ENCODE data around the gene AANAT. TPM values are rescaled to one million over a fixed set of nuclear protein-coding genes. Genes with fewer than 3 reads are reported as not detected.

The AANAT gene
- total and polyA plus RNA-seq, 4 experiments from 2014 or later: not detected

GRCh38 chr17:76435751-76436150 lies 31.7 kb upstream of the AANAT start:
- H3K4me3 Mint-ChIP-seq: no peak overlapping the region
- H3K27me3 Mint-ChIP-seq: no peaks in the 10 kb centered on the region
- Histone ChIP-seq H3K27me3 (ENCODE audit: insufficient read depth, low read length) (no peaks in the 10 kb centered on the region), H3K27ac (ENCODE audit: low read depth, low read length) (no peak overlapping the region), H3K4me3 (ENCODE audit: low read length in 2 of 2) (no peak overlapping the region), H3K36me3 (ENCODE audit: insufficient read depth, low read length) (no peaks in the 10 kb centered on the region), H3K9me3 (ENCODE audit: control insufficient read depth in 1 of 2, low read length in 2 of 2) (no peaks in the 10 kb centered on the region), H3K4me1 (ENCODE audit: insufficient read depth, low read length) (peaks cover 2% of the 10 kb centered on the region)
- POLR2A ChIA-PET (ENCODE audit: partially characterized antibody): no interaction called here
- intact Hi-C loops (cut with micrococcal nuclease): no loop called here
- peaks cover 7 to 13% of the 10 kb centered on the region in 2 donors for H3K36me3 Mint-ChIP-seq
- DNase-seq: no peak
- CTCF ChIA-PET (ENCODE audit: partially characterized antibody): interaction anchor here (0.6 to 1.5 kb wide), 4 partner anchors 20 to 136 kb away, joined by 3 to 5 read pairs (median 3); no protein-coding TSS in a partner anchor
- peaks cover 16 to 40% (median 25%) of the 10 kb centered on the region in 4 donors for H3K4me1 Mint-ChIP-seq
- H3K27ac Mint-ChIP-seq: no peak overlapping the region
- H3K9me3 Mint-ChIP-seq: no peaks in the 10 kb centered on the region

DNA sequence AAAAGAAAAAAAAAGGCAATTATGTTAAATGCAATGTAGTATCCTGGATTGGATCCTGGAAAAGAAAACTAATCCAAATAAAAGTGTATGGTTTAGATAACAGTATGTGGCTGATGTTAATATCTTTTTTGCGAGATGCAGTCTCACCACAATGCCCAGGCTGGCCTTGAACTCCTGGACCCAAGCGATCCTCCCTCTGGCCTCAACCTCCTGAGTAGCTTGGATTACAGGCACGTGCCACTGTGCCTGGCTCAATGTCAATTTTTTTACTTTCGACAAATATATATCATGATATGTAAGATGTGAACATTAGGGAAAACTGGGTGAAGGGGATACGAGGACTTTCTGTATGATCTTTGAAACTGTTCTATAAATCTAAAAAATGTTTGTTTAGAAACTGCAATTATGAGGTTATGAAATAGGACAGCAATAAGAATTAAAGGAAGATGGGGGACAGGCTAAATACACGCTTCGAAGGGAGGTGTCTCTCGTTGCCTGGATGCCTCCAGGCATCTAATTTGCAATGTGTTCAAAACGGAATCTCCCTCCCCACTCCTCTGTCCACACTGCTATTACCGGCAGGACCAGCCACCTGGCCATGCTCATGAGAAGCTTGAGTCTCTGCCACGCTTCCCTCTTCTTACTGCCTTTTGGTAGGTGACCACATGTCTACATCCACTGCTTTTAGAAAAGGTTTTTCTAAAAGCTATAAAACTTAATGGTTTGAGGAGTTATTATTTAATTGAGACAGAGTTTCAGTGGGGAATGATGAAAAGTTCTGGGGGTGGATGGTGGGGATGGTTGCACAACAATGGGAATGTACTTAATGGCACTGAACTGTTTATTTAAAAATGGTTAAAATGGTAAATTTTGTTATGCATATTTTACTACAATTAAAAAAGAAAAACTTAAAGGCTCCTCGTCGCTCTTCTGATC lies 29.7 kb upstream of the AANAT start:
- no peak overlapping the region for H3K27ac Mint-ChIP-seq
- intact Hi-C loops (cut with micrococcal nuclease): no loop called here
- H3K27ac ChIP-seq (ENCODE audit: low read depth, low read length): no peak overlapping the region
- H3K4me1 Mint-ChIP-seq: peaks cover 20 to 51% (median 39%) of the 10 kb centered on the region in 4 donors
- POLR2A ChIA-PET (ENCODE audit: partially characterized antibody): interaction anchor here (1.1 kb wide), 1 partner anchor 53 kb away, joined by 3 read pairs; the partner anchor contains the start of gene SPHK1
- H3K9me3 Mint-ChIP-seq: no peaks in the 10 kb centered on the region
- H3K4me3 Mint-ChIP-seq: no peak overlapping the region
- CTCF ChIA-PET (ENCODE audit: partially characterized antibody): interaction anchor here (1.0 to 1.1 kb wide), 2 partner anchors 10 to 134 kb away, joined by 3 to 4 read pairs; no protein-coding TSS in a partner anchor
- DNase-seq: no peak
- no peaks in the 10 kb centered on the region for H3K27me3 ChIP-seq (ENCODE audit: insufficient read depth, low read length)
- H3K9me3 ChIP-seq (ENCODE audit: control insufficient read depth in 1 of 2, low read length in 2 of 2): no peaks in the 10 kb centered on the region
- peaks cover 10% of the 10 kb centered on the region for H3K4me1 ChIP-seq (ENCODE audit: insufficient read depth, low read length)
- H3K36me3 ChIP-seq (ENCODE audit: insufficient read depth, low read length): no peaks in the 10 kb centered on the region
- no peak overlapping the region for H3K4me3 ChIP-seq (ENCODE audit: low read length in 2 of 2)
- no peaks in the 10 kb centered on the region for H3K27me3 Mint-ChIP-seq
- peaks cover 7 to 13% of the 10 kb centered on the region in 2 donors for H3K36me3 Mint-ChIP-seq

- H3K27me3 Mint-ChIP-seq: no peaks in the 10 kb centered on the region
- Histone ChIP-seq H3K9me3 (ENCODE audit: control insufficient read depth in 1 of 2, low read length in 2 of 2) (no peaks in the 10 kb centered on the region), H3K27ac (ENCODE audit: low read depth, low read length) (no peak overlapping the region), H3K4me3 (ENCODE audit: low read length in 2 of 2) (no peak overlapping the region), H3K27me3 (ENCODE audit: insufficient read depth, low read length) (no peaks in the 10 kb centered on the region), H3K4me1 (ENCODE audit: insufficient read depth, low read length) (peaks cover 12% of the 10 kb centered on the region), H3K36me3 (ENCODE audit: insufficient read depth, low read length) (no peaks in the 10 kb centered on the region)
- no peaks in the 10 kb centered on the region for H3K9me3 Mint-ChIP-seq
- peak overlapping the region in 3 of 7 donors; percentile 1 to 62 (median 43) for H3K27ac Mint-ChIP-seq
- H3K4me1 Mint-ChIP-seq: peaks cover 22 to 56% (median 44%) of the 10 kb centered on the region in 4 donors
- DNase-seq: no peak
- peaks cover 10 to 11% of the 10 kb centered on the region in 2 donors for H3K36me3 Mint-ChIP-seq
- intact Hi-C loops (cut with micrococcal nuclease): no loop called here
- ChIA-PET CTCF (ENCODE audit: partially characterized antibody) (no interaction called here), POLR2A (ENCODE audit: partially characterized antibody) (interaction anchor here (1.1 kb wide), 1 partner anchor 54 kb away, joined by 3 read pairs; the partner anchor contains the start of gene SPHK1)
- no peak overlapping the region for H3K4me3 Mint-ChIP-seq
Measured at GRCh38 chr17:76438906-76439305, 28.5 kb upstream of the AANAT start.

- H3K36me3 ChIP-seq (ENCODE audit: insufficient read depth, low read length): no peaks in the 10 kb centered on the region
- no peak overlapping the region for H3K27ac ChIP-seq (ENCODE audit: low read depth, low read length)
- no peaks in the 10 kb centered on the region for H3K27me3 ChIP-seq (ENCODE audit: insufficient read depth, low read length)
- peaks cover 4 to 9% of the 10 kb centered on the region in 2 donors for H3K36me3 Mint-ChIP-seq
- intact Hi-C loops (cut with micrococcal nuclease): no loop called here
- H3K4me1 Mint-ChIP-seq: peaks cover 22 to 55% (median 46%) of the 10 kb centered on the region in 4 donors
- CTCF ChIA-PET (ENCODE audit: partially characterized antibody): no interaction called here
- H3K27ac Mint-ChIP-seq: peak overlapping the region in 3 of 7 donors; percentile 5 to 62 (median 43)
- H3K9me3 ChIP-seq (ENCODE audit: control insufficient read depth in 1 of 2, low read length in 2 of 2): no peaks in the 10 kb centered on the region
- POLR2A ChIA-PET (ENCODE audit: partially characterized antibody): no interaction called here
- H3K27me3 Mint-ChIP-seq: no peaks in the 10 kb centered on the region
- H3K4me3 Mint-ChIP-seq: no peak overlapping the region
- no peak overlapping the region for H3K4me3 ChIP-seq (ENCODE audit: low read length in 2 of 2)
- H3K4me1 ChIP-seq (ENCODE audit: insufficient read depth, low read length): peaks cover 12% of the 10 kb centered on the region
- DNase-seq: no peak
- H3K9me3 Mint-ChIP-seq: no peaks in the 10 kb centered on the region
Measured at GRCh38 chr17:76439314-76439928, 28.0 kb upstream of the AANAT start.

GRCh38 chr17:76440751-76441362 lies 26.5 kb upstream of the AANAT start:
- H3K27ac Mint-ChIP-seq: no peak overlapping the region
- Histone ChIP-seq H3K9me3 (ENCODE audit: control insufficient read depth in 1 of 2, low read length in 2 of 2) (no peaks in the 10 kb centered on the region), H3K36me3 (ENCODE audit: insufficient read depth, low read length) (no peaks in the 10 kb centered on the region), H3K27ac (ENCODE audit: low read depth, low read length) (no peak overlapping the region), H3K4me1 (ENCODE audit: insufficient read depth, low read length) (peaks cover 16% of the 10 kb centered on the region), H3K27me3 (ENCODE audit: insufficient read depth, low read length) (no peaks in the 10 kb centered on the region), H3K4me3 (ENCODE audit: low read length in 2 of 2) (no peak overlapping the region)
- no peaks in the 10 kb centered on the region for H3K9me3 Mint-ChIP-seq
- no peak for DNase-seq
- H3K27me3 Mint-ChIP-seq: no peaks in the 10 kb centered on the region
- ChIA-PET POLR2A (ENCODE audit: partially characterized antibody) (no interaction called here), CTCF (ENCODE audit: partially characterized antibody) (no interaction called here)
- no peak overlapping the region for H3K4me3 Mint-ChIP-seq
- peaks cover 29 to 63% (median 49%) of the 10 kb centered on the region in 4 donors for H3K4me1 Mint-ChIP-seq
- H3K36me3 Mint-ChIP-seq: peaks cover 4 to 9% of the 10 kb centered on the region in 2 donors
- intact Hi-C loops (cut with micrococcal nuclease): no loop called here

GRCh38 chr17:76441686-76442340 lies 25.6 kb upstream of the AANAT start:
- H3K4me3 Mint-ChIP-seq: peak overlapping the region in 1 of 8 donors; percentile 12
- no peaks in the 10 kb centered on the region for H3K36me3 ChIP-seq (ENCODE audit: insufficient read depth, low read length)
- H3K27ac ChIP-seq (ENCODE audit: low read depth, low read length): no peak overlapping the region
- DNase-seq: no peak
- H3K27me3 Mint-ChIP-seq: no peaks in the 10 kb centered on the region
- H3K4me1 Mint-ChIP-seq: peaks cover 30 to 73% (median 51%) of the 10 kb centered on the region in 4 donors
- intact Hi-C loops (cut with micrococcal nuclease): no loop called here
- H3K27ac Mint-ChIP-seq: no peak overlapping the region
- no peaks in the 10 kb centered on the region for H3K27me3 ChIP-seq (ENCODE audit: insufficient read depth, low read length)
- peaks cover 4 to 9% of the 10 kb centered on the region in 2 donors for H3K36me3 Mint-ChIP-seq
- no peaks in the 10 kb centered on the region for H3K9me3 Mint-ChIP-seq
- no peaks in the 10 kb centered on the region for H3K9me3 ChIP-seq (ENCODE audit: control insufficient read depth in 1 of 2, low read length in 2 of 2)
- POLR2A ChIA-PET (ENCODE audit: partially characterized antibody): no interaction called here
- H3K4me1 ChIP-seq (ENCODE audit: insufficient read depth, low read length): peaks cover 16% of the 10 kb centered on the region
- CTCF ChIA-PET (ENCODE audit: partially characterized antibody): interaction anchor here (0.7 kb wide), 1 partner anchor 12 kb away, joined by 3 read pairs; no protein-coding TSS in a partner anchor
- no peak overlapping the region for H3K4me3 ChIP-seq (ENCODE audit: low read length in 2 of 2)
